Left ventricle myocardium superior (tissue), 1 donor: ENCODE data around the gene CDKL5. TPM values are rescaled to one million over a fixed set of nuclear protein-coding genes. Genes with fewer than 3 reads are reported as not detected.
"Not testable (repeated sequence)": the region's sequence is repeated elsewhere in the genome, so short reads cannot be mapped to it uniquely, and the experiment has no call there.

Experiments
- ATAC-seq: fragments of 200-7000 bp; cut with Tn5 transposase; one replicate; pipeline ENCODE4 v1.9.1; 2020; ENCODE audit warnings: mild to moderate bottlenecking, moderate library complexity
- DNase-seq: peaks from one replicate; pipeline ENCODE4 v3.0.0-alpha.2; 2020
- intact Hi-C: fragments of 100-400 bp; cut with micrococcal nuclease; formaldehyde crosslinking; loops from one replicate; pipeline ENCODE4 v1.11.0; 2022
- long read RNA-seq: library from polyadenylated mRNA; unstranded; transcript quantifications from one replicate; pipeline ENCODE4 v2.0.0, GENCODE V29; 2021
- total RNA-seq: library from RNA; stranded (reverse); fragmentation: NEBNext Ultra II Directional; extraction: Animal tissue kit (Norgen Biotek cat#: 25700); gene quantifications from one replicate; pipeline ENCODE4 v1.2.1, GENCODE V29; 2021
- donor health status: DM: no; HTN: yes; CAD: no; lungs with severe emphysema.

The CDKL5 gene
- 8.4 TPM for total RNA-seq
- long read RNA-seq, partial matches to known transcripts, result 1 of 5 reads
- long read RNA-seq, other reads (novel, unspliced or antisense), result 4 of 5 reads

DNA sequence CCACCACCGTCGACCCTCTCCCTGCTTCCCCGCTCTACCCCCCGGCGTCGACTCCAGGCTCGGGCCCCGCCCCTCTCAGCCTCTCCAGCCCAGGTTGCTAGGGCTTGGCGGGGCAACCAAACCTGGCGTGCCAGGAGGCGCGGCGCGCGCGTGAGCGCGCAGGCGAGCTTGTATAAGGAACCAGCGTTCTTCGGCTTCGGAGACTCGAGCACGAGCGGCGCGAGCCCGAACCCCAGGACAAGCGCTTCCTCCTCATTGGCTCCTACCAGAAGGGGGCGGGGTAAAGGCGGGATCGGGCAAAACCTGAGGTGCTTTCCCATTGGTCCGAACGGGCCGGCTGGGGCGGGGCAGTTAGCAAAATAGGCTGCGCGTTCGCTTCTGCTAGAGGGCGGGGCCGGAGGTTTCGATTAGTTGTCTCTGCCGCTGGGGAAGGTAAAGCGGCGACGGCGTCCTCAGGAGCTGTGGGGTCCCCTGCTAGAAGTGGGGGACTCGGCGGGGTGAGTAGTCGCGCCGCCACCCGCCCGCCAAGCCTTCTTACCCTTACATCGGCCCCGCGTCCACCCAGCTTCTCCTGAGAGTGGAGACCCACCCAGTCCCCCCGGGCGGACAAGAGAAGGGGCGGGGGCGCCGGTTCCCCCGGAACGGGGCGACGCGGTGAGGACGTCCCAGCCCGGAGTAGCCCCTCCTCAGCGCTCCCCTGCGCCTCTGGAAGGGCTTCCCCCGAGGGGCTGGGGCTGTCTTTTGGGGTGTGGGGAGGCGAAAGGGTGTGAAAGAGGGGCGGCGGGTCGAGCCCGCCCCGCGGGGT is at the start of gene CDKL5:
TSS of gene CDKL5 (plus strand) at position 410 of the 805 bp plus-strand sequence. CDS start 81,489 bp downstream, outside the sequence.
- intact Hi-C loops, result no loop called here
- ATAC-seq (peak; percentile 98), DNase-seq (peak; percentile 97)

- no peak for ATAC-seq
- intact Hi-C loops, result no loop called here
- DNase-seq, result no peak
Measured at GRCh38 chrX:18377796-18378195, 47.6 kb upstream of the CDKL5 start.

DNA sequence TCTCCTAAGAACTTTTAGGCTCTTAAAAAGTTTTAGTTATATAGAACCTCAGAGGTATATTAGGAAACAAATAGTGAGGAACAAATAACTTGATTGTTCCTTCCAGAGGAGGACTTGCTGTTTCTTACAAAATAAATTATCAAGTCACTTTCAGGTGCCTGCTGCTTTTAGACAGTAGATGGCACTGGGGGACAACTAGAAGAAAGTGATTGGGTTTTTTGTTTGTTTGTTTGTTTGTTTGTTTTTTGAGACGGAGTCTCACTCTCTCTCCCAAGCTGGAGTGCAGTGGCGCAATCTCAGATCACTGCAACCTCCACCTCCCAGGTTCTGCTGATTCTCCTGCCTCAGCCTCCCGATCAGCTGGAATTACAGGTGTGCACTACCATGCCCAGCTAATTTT is 35.4 kb upstream of the CDKL5 start:
- intact Hi-C loops, result loop anchor here (10.0 kb wide), 1 partner anchor 945 kb away; no protein-coding TSS in a partner anchor
- DNase-seq (no peak), ATAC-seq (no peak)

DNA sequence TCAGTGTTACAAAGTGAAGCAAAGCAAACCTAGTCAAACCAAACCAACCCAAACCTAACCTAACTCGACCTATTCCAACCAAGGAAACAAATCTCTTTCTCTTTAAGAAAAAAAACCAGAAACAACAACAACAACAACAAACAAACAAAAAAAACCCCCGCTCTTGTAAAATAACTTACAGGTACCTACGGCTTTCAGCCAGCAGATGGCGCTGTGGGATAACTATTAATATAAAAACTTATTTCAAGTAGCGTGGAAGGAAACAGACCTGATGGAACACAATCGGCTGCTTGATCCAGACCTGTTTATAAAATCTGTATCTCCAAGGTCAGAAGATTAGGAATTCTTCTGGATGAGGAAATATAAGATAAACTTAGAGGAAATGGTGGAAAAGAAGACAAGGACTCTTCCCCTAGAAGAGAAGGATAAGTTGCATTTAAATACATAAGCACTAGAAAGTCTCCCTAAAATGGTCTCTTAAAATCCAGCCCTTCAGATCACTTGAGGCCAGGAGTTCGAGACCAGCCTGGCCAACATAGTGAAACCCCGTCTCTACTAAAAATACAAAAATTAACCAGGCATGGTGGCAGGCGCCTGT is 34.4 kb upstream of the CDKL5 start:
- intact Hi-C loops, result loop anchor here (10.0 kb wide), 1 partner anchor 944 kb away; no protein-coding TSS in a partner anchor
- peak; percentile 73 for DNase-seq
- ATAC-seq, result no peak

GRCh38 chrX:18394477-18394876 is 30.9 kb upstream of the CDKL5 start:
- intact Hi-C loops, result loop anchor here (10.0 kb wide), 1 partner anchor 940 kb away; no protein-coding TSS in a partner anchor
- no peak for DNase-seq
- no peak for ATAC-seq

DNA sequence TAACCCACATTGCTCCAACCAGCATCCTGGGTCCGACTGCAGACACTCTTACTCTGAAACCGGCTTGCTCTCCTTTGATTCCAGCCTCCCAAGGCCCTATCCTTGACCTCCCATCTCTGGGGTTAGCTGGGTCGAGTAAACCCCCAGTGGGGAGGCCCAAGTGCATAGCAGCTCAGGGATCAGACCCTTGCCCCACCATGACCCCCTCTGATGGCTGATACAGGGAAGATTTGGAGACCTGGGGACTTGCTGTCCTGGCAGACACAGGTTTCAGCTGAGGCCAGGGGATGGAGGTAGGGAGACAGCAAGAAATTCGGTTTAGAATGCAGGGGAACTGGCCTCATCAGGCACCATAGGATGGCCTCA is 23.6 kb upstream of the CDKL5 start:
- intact Hi-C loops, result no loop called here
- no peak for DNase-seq
- no peak for ATAC-seq

DNA sequence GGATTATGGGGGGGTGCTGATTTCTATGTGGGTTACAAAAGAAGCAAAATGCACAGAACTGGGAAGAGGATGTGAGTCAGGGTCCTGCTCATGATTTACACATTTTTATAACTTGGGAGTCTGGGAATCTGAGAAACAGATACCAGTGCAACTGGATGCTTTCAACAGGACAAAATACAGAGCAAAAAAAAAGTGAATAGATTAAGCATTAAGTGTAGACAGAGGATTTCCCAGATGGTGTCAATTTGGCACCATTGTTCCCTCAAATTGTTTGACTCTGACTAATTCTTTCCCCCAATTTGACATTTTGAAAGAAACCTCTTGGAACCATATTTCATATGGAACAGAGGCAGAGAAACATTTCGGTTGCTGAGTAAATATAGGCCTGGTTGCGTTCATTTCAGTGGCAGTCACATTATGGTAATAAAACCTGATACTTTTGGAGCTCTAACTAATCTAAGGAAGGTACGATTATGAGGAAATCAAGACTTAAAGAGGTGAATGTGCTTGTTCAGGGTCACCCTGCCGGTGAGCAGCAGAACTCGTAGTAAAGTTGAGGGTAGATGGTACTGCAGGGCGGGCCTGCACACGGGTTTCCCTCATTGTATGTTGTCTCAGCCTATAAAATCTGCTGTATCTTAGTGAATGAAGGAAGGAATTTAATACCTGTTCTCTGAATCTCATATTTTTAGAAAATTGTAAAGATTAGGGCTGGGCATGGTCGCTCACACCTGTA is 18.7 kb upstream of the CDKL5 start:
- DNase-seq (no peak), ATAC-seq (no peak)
- intact Hi-C loops, result no loop called here

- DNase-seq, result no peak
- intact Hi-C loops, result no loop called here
- ATAC-seq, result peak; percentile 51
Measured at GRCh38 chrX:18410038-18410437, 15.4 kb upstream of the CDKL5 start.

DNA sequence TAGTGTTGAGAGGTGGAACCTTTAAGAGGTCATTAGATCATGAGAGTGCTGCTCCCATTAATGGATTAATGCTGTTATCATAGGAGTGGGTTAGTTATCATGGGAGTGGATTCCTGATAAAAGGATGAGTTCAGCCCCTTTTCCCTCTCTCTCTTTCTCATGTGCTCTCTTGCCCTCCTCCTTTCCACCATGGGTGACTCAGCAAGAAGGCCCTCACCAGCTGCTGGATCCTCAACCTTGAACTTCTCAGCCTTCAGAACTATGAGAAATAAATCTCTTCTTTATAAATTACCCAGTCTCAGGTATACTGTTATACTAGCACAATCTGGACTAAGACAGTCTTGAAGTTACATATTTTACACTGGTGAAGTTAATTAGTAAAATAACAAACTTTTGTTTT is 10.0 kb upstream of the CDKL5 start:
- no peak for DNase-seq
- intact Hi-C loops, result no loop called here
- no peak for ATAC-seq

DNA sequence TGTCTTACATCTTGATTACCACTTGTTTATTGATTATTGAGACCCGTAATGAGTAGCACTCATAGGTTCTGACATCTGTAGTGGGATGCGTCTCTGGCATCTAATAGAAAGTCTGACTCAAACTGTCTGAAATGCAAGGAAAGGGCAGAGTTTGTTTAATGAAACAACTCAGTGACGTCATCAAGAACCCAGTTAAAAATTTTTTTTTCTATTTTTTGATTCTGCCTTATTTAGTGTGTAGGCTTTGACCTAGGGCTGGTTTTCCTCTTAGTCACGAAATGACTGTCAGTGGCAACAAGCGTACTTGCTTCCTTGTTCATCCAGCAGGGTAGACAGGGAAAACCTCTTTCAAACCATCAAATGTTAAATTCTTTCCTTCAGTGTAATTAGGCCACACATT is 3.1 kb upstream of the CDKL5 start:
- intact Hi-C loops, result no loop called here
- ATAC-seq (no peak), DNase-seq (no peak)

- no peak for ATAC-seq
- DNase-seq, result no peak
- intact Hi-C loops, result no loop called here
Measured at GRCh38 chrX:18422886-18423285, 2.5 kb upstream of the CDKL5 start.

- intact Hi-C loops, result no loop called here
- ATAC-seq (peak; percentile 37), DNase-seq (peak; percentile 33)
Measured at GRCh38 chrX:18424482-18425198, 768 bp upstream of the CDKL5 start.

DNA sequence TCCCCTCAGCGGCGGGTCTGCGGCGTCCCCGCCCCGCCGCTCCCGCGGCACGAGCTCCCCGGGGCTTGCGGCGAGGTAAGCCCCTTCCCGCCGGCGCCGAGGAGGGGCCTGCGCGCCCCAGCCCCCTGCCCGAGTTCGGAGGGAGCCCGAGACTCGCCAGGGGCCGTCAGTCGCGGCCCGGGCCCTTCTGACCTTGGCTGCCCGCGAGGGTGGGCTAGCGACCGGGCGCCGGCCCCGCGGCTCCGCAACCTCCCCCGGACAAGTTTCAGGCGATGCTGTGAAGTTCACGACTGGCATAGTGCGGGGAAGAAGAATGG is 554 bp downstream of the CDKL5 start:
- ATAC-seq (peak; percentile 2), DNase-seq (peak; percentile 30)
- intact Hi-C loops, result no loop called here

GRCh38 chrX:18428006-18428405 is 2.6 kb downstream of the CDKL5 start:
- no peak for ATAC-seq
- intact Hi-C loops, result no loop called here
- DNase-seq, result no peak

- ATAC-seq, DNase-seq, intact Hi-C loops: not testable (repeated sequence)
Measured at GRCh38 chrX:18433288-18433687, 7.9 kb downstream of the CDKL5 start.

GRCh38 chrX:18434896-18435295 is 9.5 kb downstream of the CDKL5 start:
- DNase-seq, result no peak
- no peak for ATAC-seq
- intact Hi-C loops, result no loop called here

- intact Hi-C loops, result no loop called here
- DNase-seq (no peak), ATAC-seq (no peak)
Measured at GRCh38 chrX:18436017-18436416, 10.6 kb downstream of the CDKL5 start.

DNA sequence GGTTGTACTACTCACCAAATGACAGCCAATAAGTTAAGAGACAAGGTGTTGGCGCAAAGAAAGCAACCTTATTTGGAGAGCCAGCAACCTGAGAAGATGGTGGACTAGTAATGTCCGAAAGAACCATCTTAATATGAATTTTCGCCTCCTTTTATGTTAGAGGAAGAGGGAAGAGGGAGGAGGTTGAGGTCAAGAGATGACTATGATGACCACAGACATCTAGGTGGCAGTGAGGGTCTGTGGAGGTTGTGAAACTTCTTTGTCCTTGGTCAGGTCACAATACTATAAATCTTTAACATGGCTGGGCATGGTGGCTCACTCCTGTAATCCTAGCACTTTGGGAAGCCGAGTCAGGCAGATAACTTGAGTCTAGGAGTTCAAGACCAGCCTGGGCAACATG is 15.4 kb downstream of the CDKL5 start:
- ATAC-seq (no peak), DNase-seq (no peak)
- intact Hi-C loops, result no loop called here

GRCh38 chrX:18441780-18442367 is 16.5 kb downstream of the CDKL5 start:
- no peak for DNase-seq
- intact Hi-C loops, result no loop called here
- no peak for ATAC-seq
